Tibial nerve (tissue), 3 donors: Measurements from ENCODE around the gene HSBP1.

Source experiments
- CTCF ChIP-seq, 5 experiments: fragments of 200-600 bp in 3 of 5; fragments of 450-650 bp in 2 of 5; sonication (generic) in 3 of 5; IDR thresholded peaks; one replicate each; pipeline ENCODE4 v1.5.1; 2016 to 2019; ENCODE audit warnings: antibody characterized with exemption in 5 of 5, mild to moderate bottlenecking in 3 of 5, moderate library complexity in 2 of 5
- POLR2A ChIP-seq, 2 donors: fragments of 450-650 bp; IDR thresholded peaks; one replicate each; pipeline ENCODE4 v1.6.1; 2017; ENCODE audit warnings: antibody characterized with exemption in 2 of 2, mild to moderate bottlenecking in 2 of 2, moderate library complexity in 2 of 2

GRCh38 chr16:83847371-83848225 lies 39.8 kb downstream of the HSBP1 start:
- TF ChIP-seq POLR2A (IDR thresholded peaks at IDR 0.05) (no peak), CTCF (IDR thresholded peaks at IDR 0.05) (no peak)
